Mesendoderm (in vitro differentiated cells): Measurements from ENCODE around the gene FBXL17.

Source experiments
- DNase-seq: peaks from one replicate; pipeline ENCODE4 v3.0.0; 2013
- H2AK5ac ChIP-seq: 2 replicates; pipeline ENCODE4 v1.6.1; 2013; ENCODE audit warnings: low read length, inconsistent platforms
- H2BK120ac ChIP-seq: 2 replicates; pipeline ENCODE4 v1.6.1; 2013; ENCODE audit warnings: low read depth, mild to moderate bottlenecking, low read length, moderate library complexity, mixed read lengths
- H2BK15ac ChIP-seq: replicated peaks from 2 replicates; pipeline ENCODE4 v1.6.1; 2013; ENCODE audit warnings: low read depth, mild to moderate bottlenecking, moderate library complexity
- H2BK5ac ChIP-seq: 2 replicates; pipeline ENCODE4 v1.6.1; 2013; ENCODE audit warnings: low read length, inconsistent platforms
- H3K18ac ChIP-seq: 2 replicates; pipeline ENCODE4 v1.6.1; 2013; ENCODE audit warnings: mild to moderate bottlenecking, low read length, mixed read lengths
- H3K23ac ChIP-seq: one replicate; pipeline ENCODE4 v1.6.1; 2013; ENCODE audit warnings: low read length
- H3K27ac ChIP-seq: 2 replicates; pipeline ENCODE4 v1.5.1; 2013; ENCODE audit warnings: low read depth, mild to moderate bottlenecking, inconsistent platforms, low read length, moderate library complexity
- H3K27me3 ChIP-seq: 2 replicates; pipeline ENCODE4 v1.6.1; 2013; ENCODE audit warnings: low read length, control low read depth, mild to moderate bottlenecking, inconsistent platforms; ENCODE audit not compliant: insufficient read depth, poor library complexity
- H3K36me3 ChIP-seq: 2 replicates; pipeline ENCODE4 v1.6.1; 2013; ENCODE audit warnings: low read length, inconsistent platforms; ENCODE audit not compliant: control insufficient read depth, insufficient read depth
- H3K4ac ChIP-seq: one replicate; pipeline ENCODE4 v1.6.1; 2013; ENCODE audit warnings: low read depth, mild to moderate bottlenecking, low read length, moderate library complexity
- H3K4me1 ChIP-seq: 2 replicates; pipeline ENCODE4 v1.6.1; 2013; ENCODE audit warnings: low read depth, low read length, inconsistent platforms; ENCODE audit not compliant: control insufficient read depth
- H3K4me2 ChIP-seq: 2 replicates; pipeline ENCODE4 v1.6.1; 2013; ENCODE audit warnings: low read length
- H3K4me3 ChIP-seq: 2 replicates; pipeline ENCODE4 v1.5.1; 2013; ENCODE audit warnings: mild to moderate bottlenecking, low read length
- H3K56ac ChIP-seq: one replicate; pipeline ENCODE4 v1.6.1; 2013; ENCODE audit warnings: low read length
- H3K79me1 ChIP-seq: 2 replicates; pipeline ENCODE4 v1.6.1; 2013; ENCODE audit warnings: low read length, inconsistent platforms
- H3K79me2 ChIP-seq: 2 replicates; pipeline ENCODE4 v1.6.1; 2013; ENCODE audit warnings: mild to moderate bottlenecking, low read length; ENCODE audit not compliant: control insufficient read depth, insufficient read depth
- H3K9ac ChIP-seq: 2 replicates; pipeline ENCODE4 v1.6.1; 2013; ENCODE audit warnings: low read length, inconsistent platforms
- H4K5ac ChIP-seq: one replicate; pipeline ENCODE4 v1.6.1; 2013; ENCODE audit warnings: low read length
- H4K8ac ChIP-seq: one replicate; pipeline ENCODE4 v1.6.1; 2013; ENCODE audit warnings: low read depth, mild to moderate bottlenecking, control low read depth, low read length, moderate library complexity
- WGBS: extraction: QIAGEN DNeasy Blood & Tissue Kit; methylation state at CpG from one replicate; pipeline ENCODE4 v1.1.7; 2013; ENCODE audit warnings: low lambda C conversion rate, missing lambda C conversion rate; ENCODE audit not compliant: insufficient coverage; ENCODE audit errors: extremely low coverage; 5-methylcytosine and 5-hydroxymethylcytosine counted together

The FBXL17 gene

GRCh38 chr5:108124596-108124995, 257.3 kb downstream of the FBXL17 start:
- H3K4ac ChIP-seq = no peak overlapping the region
- H3K4me3 ChIP-seq = no peak overlapping the region
- no peak overlapping the region for H4K8ac ChIP-seq
- H3K79me1 ChIP-seq = no peaks in the 10 kb centered on the region
- H4K5ac ChIP-seq = no peak overlapping the region
- no peaks in the 10 kb centered on the region for H3K36me3 ChIP-seq
- H2BK120ac ChIP-seq = no peak overlapping the region
- no peak overlapping the region for H3K27ac ChIP-seq
- DNase-seq = no peak
- no peak overlapping the region for H3K18ac ChIP-seq
- H3K9ac ChIP-seq = no peak overlapping the region
- H2BK5ac ChIP-seq = no peak overlapping the region
- H3K56ac ChIP-seq = no peak overlapping the region
- 100% methylated on average over 2 of the region's 4 CpGs for WGBS
- no peaks in the 10 kb centered on the region for H3K79me2 ChIP-seq
- no peak overlapping the region for H2BK15ac ChIP-seq
- no peak overlapping the region for H3K4me2 ChIP-seq
- H3K27me3 ChIP-seq = no peaks in the 10 kb centered on the region
- H2AK5ac ChIP-seq = no peak overlapping the region
- H3K23ac ChIP-seq = no peak overlapping the region
- H3K4me1 ChIP-seq = no peaks in the 10 kb centered on the region

GRCh38 chr5:108122702-108123101, 259.2 kb downstream of the FBXL17 start:
- Histone ChIP-seq H2BK5ac (no peak overlapping the region), H3K4me2 (no peak overlapping the region), H3K4me3 (no peak overlapping the region), H3K18ac (no peak overlapping the region), H3K56ac (no peak overlapping the region), H3K79me2 (no peaks in the 10 kb centered on the region), H4K8ac (no peak overlapping the region), H2AK5ac (no peak overlapping the region), H2BK120ac (no peak overlapping the region), H3K9ac (no peak overlapping the region), H3K36me3 (no peaks in the 10 kb centered on the region), H3K27ac (no peak overlapping the region), H2BK15ac (no peak overlapping the region), H3K27me3 (peaks cover 2% of the 10 kb centered on the region), H3K23ac (no peak overlapping the region), H3K79me1 (no peaks in the 10 kb centered on the region), H3K4ac (no peak overlapping the region), H3K4me1 (no peaks in the 10 kb centered on the region), H4K5ac (no peak overlapping the region)
- DNase-seq = no peak
- no CpG with 5 or more reads among the region's 4 CpGs for WGBS

- peaks cover 2% of the 10 kb centered on the region for H3K27me3 ChIP-seq
- H3K23ac ChIP-seq = no peak overlapping the region
- H2BK120ac ChIP-seq = no peak overlapping the region
- no peaks in the 10 kb centered on the region for H3K79me2 ChIP-seq
- peak overlapping the region; percentile 5 for H4K8ac ChIP-seq
- H3K79me1 ChIP-seq = no peaks in the 10 kb centered on the region
- H2AK5ac ChIP-seq = no peak overlapping the region
- no peak overlapping the region for H3K18ac ChIP-seq
- H2BK5ac ChIP-seq = no peak overlapping the region
- H3K9ac ChIP-seq = no peak overlapping the region
- H3K4me1 ChIP-seq = no peaks in the 10 kb centered on the region
- H3K56ac ChIP-seq = no peak overlapping the region
- no peak overlapping the region for H2BK15ac ChIP-seq
- H4K5ac ChIP-seq = no peak overlapping the region
- no peaks in the 10 kb centered on the region for H3K36me3 ChIP-seq
- no CpG with 5 or more reads among the region's 2 CpGs for WGBS
- no peak for DNase-seq
- H3K4me2 ChIP-seq = no peak overlapping the region
- H3K4me3 ChIP-seq = no peak overlapping the region
- no peak overlapping the region for H3K4ac ChIP-seq
- no peak overlapping the region for H3K27ac ChIP-seq
Observed at GRCh38 chr5:108118813-108119514, 262.9 kb downstream of the FBXL17 start.

- Histone ChIP-seq H4K8ac (no peak overlapping the region), H4K5ac (no peak overlapping the region), H3K79me1 (no peaks in the 10 kb centered on the region), H3K4ac (no peak overlapping the region), H2BK15ac (no peak overlapping the region), H2AK5ac (no peak overlapping the region), H3K79me2 (no peaks in the 10 kb centered on the region), H2BK5ac (no peak overlapping the region), H3K56ac (no peak overlapping the region), H3K4me2 (no peak overlapping the region), H3K27me3 (peaks cover 2% of the 10 kb centered on the region), H3K36me3 (no peaks in the 10 kb centered on the region), H3K9ac (no peak overlapping the region), H2BK120ac (no peak overlapping the region), H3K27ac (no peak overlapping the region), H3K4me3 (no peak overlapping the region), H3K4me1 (no peaks in the 10 kb centered on the region), H3K23ac (no peak overlapping the region), H3K18ac (no peak overlapping the region)
- DNase-seq = peak; percentile 59
Observed at GRCh38 chr5:108115673-108116072, 266.2 kb downstream of the FBXL17 start.

- Histone ChIP-seq H2BK5ac (no peak overlapping the region), H2BK15ac (no peak overlapping the region), H3K27ac (no peak overlapping the region), H4K8ac (no peak overlapping the region), H3K56ac (no peak overlapping the region), H3K4me3 (no peak overlapping the region), H3K9ac (no peak overlapping the region), H2BK120ac (no peak overlapping the region), H4K5ac (no peak overlapping the region), H3K4me1 (no peaks in the 10 kb centered on the region), H3K23ac (no peak overlapping the region), H3K79me2 (no peaks in the 10 kb centered on the region), H3K4me2 (no peak overlapping the region), H3K18ac (no peak overlapping the region), H2AK5ac (no peak overlapping the region), H3K4ac (no peak overlapping the region), H3K79me1 (no peaks in the 10 kb centered on the region), H3K36me3 (no peaks in the 10 kb centered on the region), H3K27me3 (peaks cover 2% of the 10 kb centered on the region)
- DNase-seq = no peak
- WGBS = no CpG with 5 or more reads among the region's 2 CpGs
Observed at GRCh38 chr5:108113950-108114349, 267.9 kb downstream of the FBXL17 start.

- Histone ChIP-seq H3K4me3 (no peak overlapping the region), H3K9ac (no peak overlapping the region), H3K56ac (no peak overlapping the region), H2BK15ac (no peak overlapping the region), H2AK5ac (no peak overlapping the region), H3K4me2 (no peak overlapping the region), H3K4me1 (no peaks in the 10 kb centered on the region), H3K27me3 (no peaks in the 10 kb centered on the region), H3K79me1 (no peaks in the 10 kb centered on the region), H2BK120ac (no peak overlapping the region), H3K4ac (no peak overlapping the region), H2BK5ac (no peak overlapping the region), H3K79me2 (no peaks in the 10 kb centered on the region), H3K18ac (no peak overlapping the region), H3K27ac (no peak overlapping the region), H4K8ac (no peak overlapping the region), H3K23ac (no peak overlapping the region), H4K5ac (no peak overlapping the region), H3K36me3 (no peaks in the 10 kb centered on the region)
- no CpG with 5 or more reads among the region's 2 CpGs for WGBS
- no peak for DNase-seq
Observed at GRCh38 chr5:108111736-108112135, 270.2 kb downstream of the FBXL17 start.
